Esophagus squamous epithelium (tissue), 5 donors: Measurements from ENCODE around the gene STK32C. TPM values are rescaled to one million over a fixed set of nuclear protein-coding genes. Genes with fewer than 3 reads are reported as not detected.

Source experiments
- DNase-seq: peaks from one replicate; lab custom pipeline; 2025; lab: John Stamatoyannopoulos, UW
- H3K27ac ChIP-seq, 4 donors: fragments of 200-600 bp; sonication (generic); one replicate each; pipeline ENCODE4 v1.5.1; 2016 to 2019; ENCODE audit warnings: mild to moderate bottlenecking in 1 of 4
- H3K27me3 ChIP-seq, 4 donors: fragments of 200-600 bp; sonication (generic); 1 replicate in 3 of 4; 2 replicates in 1 of 4; pipeline versions ENCODE4 v1.5.1 to v1.6.0; 2017 to 2021; ENCODE audit warnings: antibody characterized with exemption in 1 of 4
- H3K36me3 ChIP-seq, 3 donors: fragments of 200-600 bp; sonication (generic); one replicate each; pipeline ENCODE4 v1.5.1; 2016 to 2019
- H3K4me1 ChIP-seq, 3 donors: fragments of 200-600 bp; sonication (generic); one replicate each; pipeline ENCODE4 v1.5.1; 2017 to 2019
- H3K4me3 ChIP-seq, 4 donors: fragments of 200-600 bp; sonication (generic); 1 replicate in 3 of 4; 2 replicates in 1 of 4; pipeline ENCODE4 v1.5.1; 2016 to 2019; ENCODE audit warnings: mild to moderate bottlenecking in 2 of 4, moderate library complexity in 1 of 4
- H3K9me3 ChIP-seq, 3 donors: fragments of 200-600 bp; sonication (generic); one replicate each; pipeline ENCODE4 v1.5.1; 2016 to 2019
- CTCF ChIP-seq, 6 experiments: fragments of 450-650 bp in 4 of 6; fragments of 200-600 bp in 2 of 6; sonication (generic) in 2 of 6; IDR thresholded peaks; one replicate each; pipeline ENCODE4 v1.5.1; 2016 to 2019; ENCODE audit warnings: antibody characterized with exemption in 6 of 6, mild to moderate bottlenecking in 4 of 6, moderate library complexity in 4 of 6
- POLR2A ChIP-seq, 4 donors: fragments of 450-650 bp; IDR thresholded peaks; one replicate each; pipeline ENCODE4 v1.6.1; 2017; ENCODE audit warnings: antibody characterized with exemption in 4 of 4, mild to moderate bottlenecking in 4 of 4, moderate library complexity in 3 of 4
- WGBS, 2 donors: methylation state at CpG; one replicate each; pipeline ENCODE4 v1.1.5; 2018; 5-methylcytosine and 5-hydroxymethylcytosine counted together
- intact Hi-C: fragments of 100-400 bp; cut with DNase I; formaldehyde crosslinking; loops from one replicate; pipeline ENCODE4 v1.15.0; 2022
- total RNA-seq, 4 donors: library from RNA; depleted of rRNA; stranded (reverse); fragments of >200 nt; gene quantifications; one replicate each; pipeline ENCODE4 v1.1.0, GENCODE V29; 2016
- donor health status: DM: yes; HTN: yes; CAD: no.

STK32C gene
- total RNA-seq, 4 donors from 2014 or later: 2.3 to 5.5 (median 2.6) TPM

GRCh38 chr10:132243141-132243540, 64.6 kb downstream of the STK32C start:
- H3K9me3 ChIP-seq: no peaks in the 10 kb centered on the region
- no peaks in the 10 kb centered on the region for H3K36me3 ChIP-seq
- intact Hi-C loops: no loop called here
- H3K4me1 ChIP-seq: peaks cover 0 to under 1% (median 0%) of the 10 kb centered on the region in 3 donors
- TF ChIP-seq CTCF (IDR thresholded peaks at IDR 0.05): no peak
- TF ChIP-seq POLR2A (IDR thresholded peaks at IDR 0.05): no peak
- 79 to 80% methylated on average over 6 to 7 of the region's 12 CpGs for WGBS, 2 donors
- H3K4me3 ChIP-seq: no peak overlapping the region
- H3K27me3 ChIP-seq: no peaks in the 10 kb centered on the region
- no peak overlapping the region for H3K27ac ChIP-seq
- no peak for DNase-seq

- H3K27me3 ChIP-seq: no peaks in the 10 kb centered on the region
- no peak overlapping the region for H3K4me3 ChIP-seq
- no peaks in the 10 kb centered on the region for H3K36me3 ChIP-seq
- TF ChIP-seq CTCF (IDR thresholded peaks at IDR 0.05): no peak
- no peak for TF ChIP-seq POLR2A (IDR thresholded peaks at IDR 0.05)
- no peak overlapping the region for H3K27ac ChIP-seq
- WGBS, 2 donors: 74 to 77% methylated on average over 10 to 22 of the region's 23 CpGs
- H3K4me1 ChIP-seq: no peaks in the 10 kb centered on the region
- no peaks in the 10 kb centered on the region for H3K9me3 ChIP-seq
- no peak for DNase-seq
- intact Hi-C loops: no loop called here
Observed at GRCh38 chr10:132242103-132242840, 65.5 kb downstream of the STK32C start.

- H3K9me3 ChIP-seq: no peaks in the 10 kb centered on the region
- H3K36me3 ChIP-seq: no peaks in the 10 kb centered on the region
- 74 to 86% methylated on average over 12 to 13 of the region's 15 CpGs for WGBS, 2 donors
Observed at GRCh38 chr10:132241496-132241895, 66.3 kb downstream of the STK32C start.

GRCh38 chr10:132241086-132241485, 66.7 kb downstream of the STK32C start:
- no peak overlapping the region for H3K4me3 ChIP-seq
- intact Hi-C loops: no loop called here
- 88 to 94% methylated on average over 7 to 9 of the region's 13 CpGs for WGBS, 2 donors
- H3K27ac ChIP-seq: no peak overlapping the region
- no peaks in the 10 kb centered on the region for H3K9me3 ChIP-seq
- no peaks in the 10 kb centered on the region for H3K4me1 ChIP-seq
- no peak for DNase-seq
- no peaks in the 10 kb centered on the region for H3K36me3 ChIP-seq
- TF ChIP-seq POLR2A (IDR thresholded peaks at IDR 0.05) (no peak), CTCF (IDR thresholded peaks at IDR 0.05) (no peak)
- no peaks in the 10 kb centered on the region for H3K27me3 ChIP-seq

More at GRCh38 chr10:132241496-132241895, 66.3 kb downstream of the STK32C start:
- intact Hi-C loops: no loop called here
- no peak for DNase-seq
- TF ChIP-seq CTCF (IDR thresholded peaks at IDR 0.05) (no peak), POLR2A (IDR thresholded peaks at IDR 0.05) (no peak)
- Histone ChIP-seq H3K27me3 (no peaks in the 10 kb centered on the region), H3K27ac (no peak overlapping the region), H3K4me3 (no peak overlapping the region), H3K4me1 (no peaks in the 10 kb centered on the region)

- DNase-seq: no peak
- no peak for TF ChIP-seq POLR2A (IDR thresholded peaks at IDR 0.05)
- TF ChIP-seq CTCF (IDR thresholded peaks at IDR 0.05): no peak
- Histone ChIP-seq H3K9me3 (no peaks in the 10 kb centered on the region), H3K4me3 (no peak overlapping the region), H3K4me1 (no peaks in the 10 kb centered on the region), H3K27ac (no peak overlapping the region), H3K36me3 (no peaks in the 10 kb centered on the region), H3K27me3 (no peaks in the 10 kb centered on the region)
- WGBS, 2 donors: 63 to 86% methylated on average over 2 to 4 of the region's 16 CpGs
- intact Hi-C loops: no loop called here
Observed at GRCh38 chr10:132240581-132240980, 67.2 kb downstream of the STK32C start.
